GM19455 (cell line): ENCODE data around the gene JARID2.

ENCODE experiments used
- ATAC-seq: cut with Tn5 transposase; IDR thresholded peaks from one replicate; pipeline ENCODE4 v1.9.1; 2021; ENCODE audit not compliant: unreplicated experiment

JARID2 gene

GRCh38 chr6:15500901-15501825 is 255.3 kb downstream of the JARID2 start:
- no peak for ATAC-seq

GRCh38 chr6:15501826-15502445 is 256.1 kb downstream of the JARID2 start:
- ATAC-seq, result no peak

GRCh38 chr6:15502446-15503345 is 256.8 kb downstream of the JARID2 start:
- ATAC-seq, result no peak

- no peak for ATAC-seq
Measured at GRCh38 chr6:15503346-15503680, 257.4 kb downstream of the JARID2 start.

GRCh38 chr6:15504040-15504495 is 258.2 kb downstream of the JARID2 start:
- ATAC-seq, result no peak

GRCh38 chr6:15504581-15505350 is 258.9 kb downstream of the JARID2 start:
- ATAC-seq, result no peak

- ATAC-seq, result no peak
Measured at GRCh38 chr6:15505463-15505918, 259.6 kb downstream of the JARID2 start.

GRCh38 chr6:15506066-15506465 is 260.2 kb downstream of the JARID2 start:
- no peak for ATAC-seq

- no peak for ATAC-seq
Measured at GRCh38 chr6:15507221-15507620, 261.4 kb downstream of the JARID2 start.

- no peak for ATAC-seq
Measured at GRCh38 chr6:15507746-15508145, 261.9 kb downstream of the JARID2 start.

- no peak for ATAC-seq
Measured at GRCh38 chr6:15508441-15508871, 262.6 kb downstream of the JARID2 start.

- ATAC-seq, result no peak
Measured at GRCh38 chr6:15508931-15509330, 263.1 kb downstream of the JARID2 start.

- no peak for ATAC-seq
Measured at GRCh38 chr6:15509335-15509933, 263.6 kb downstream of the JARID2 start.

- ATAC-seq, result no peak
Measured at GRCh38 chr6:15510121-15510520, 264.3 kb downstream of the JARID2 start.

GRCh38 chr6:15510536-15511247 is 264.8 kb downstream of the JARID2 start:
- ATAC-seq, result no peak

- no peak for ATAC-seq
Measured at GRCh38 chr6:15511248-15512125, 265.6 kb downstream of the JARID2 start.

- ATAC-seq, result no peak
Measured at GRCh38 chr6:15512126-15512525, 266.3 kb downstream of the JARID2 start.

- no peak for ATAC-seq
Measured at GRCh38 chr6:15512721-15513120, 266.9 kb downstream of the JARID2 start.
